HepG2 (cell line): ENCODE results near the gene ADAD2. TPM values are rescaled to one million over a fixed set of nuclear protein-coding genes. Genes with fewer than 3 reads are reported as not detected.

Experiments used
- CBX2 ChIP-seq, 2 experiments: fragments of 200-600 bp in 1 of 2; sonication (generic); formaldehyde crosslinking in 1 of 2; IDR thresholded peaks; 2 replicates each; pipeline versions ENCODE4 v1.7.0 to v1.8.1; 2018 to 2022; ENCODE audit warnings: low read depth in 2 of 2, low read length in 1 of 2, mild to moderate bottlenecking in 1 of 2, missing genetic modification reagents in 1 of 2
- CCAR2 ChIP-seq: fragments of 200-400 bp; formaldehyde crosslinking; optimal IDR thresholded peaks from 2 replicates; pipeline ENCODE3; 2018; ENCODE audit warnings: low read depth, mild to moderate bottlenecking, low read length, moderate library complexity
- EP300 ChIP-seq, 3 experiments: sonication (generic) in 1 of 3; formaldehyde crosslinking in 1 of 3; IDR thresholded peaks; 2 replicates each; pipeline versions ENCODE4 v1.5.1 to v1.6.1; 2011 to 2020; ENCODE audit warnings: low read depth in 2 of 3, low read length in 2 of 3, borderline replicate concordance in 1 of 3, improper control_type of control experiment in 1 of 3, mild to moderate bottlenecking in 1 of 3, missing genetic modification reagents in 1 of 3, moderate library complexity in 1 of 3
- FOXK1 ChIP-seq: sonication (generic); formaldehyde crosslinking; IDR thresholded peaks from 2 replicates; pipeline ENCODE4 v1.4.0; 2020; ENCODE audit warnings: low read depth, missing genetic modification reagents, borderline replicate concordance
- MTF1 ChIP-seq: sonication (generic); formaldehyde crosslinking; IDR thresholded peaks from 2 replicates; pipeline ENCODE4 v1.5.0; 2020; ENCODE audit warnings: missing genetic modification reagents
- RFX3 ChIP-seq: IDR thresholded peaks from 2 replicates; pipeline ENCODE4 v1.6.1; 2016; ENCODE audit warnings: missing biosample characterization, missing genetic modification reagents
- SKIL ChIP-seq: sonication (generic); formaldehyde crosslinking; IDR thresholded peaks from 2 replicates; pipeline ENCODE4 v1.8.0; 2022; ENCODE audit warnings: missing genetic modification reagents, mild to moderate bottlenecking, moderate library complexity, borderline replicate concordance
- THAP8 ChIP-seq: sonication (generic); formaldehyde crosslinking; IDR thresholded peaks from 2 replicates; pipeline ENCODE4 v1.5.1; 2020; ENCODE audit warnings: missing genetic modification reagents, mild to moderate bottlenecking, borderline replicate concordance
- TIGD3 ChIP-seq: sonication (generic); formaldehyde crosslinking; IDR thresholded peaks from 2 replicates; pipeline ENCODE4 v1.5.1; 2020; ENCODE audit warnings: mild to moderate bottlenecking, missing genetic modification reagents, borderline replicate concordance
- YEATS2 ChIP-seq: sonication (generic); formaldehyde crosslinking; IDR thresholded peaks from 2 replicates; pipeline ENCODE4 v1.4.0; 2020; ENCODE audit warnings: missing genetic modification reagents, borderline replicate concordance
- ZKSCAN1 ChIP-seq: fragments of 150-350 bp; IDR thresholded peaks from 2 replicates; pipeline ENCODE4 v1.6.1; 2014; ENCODE audit warnings: low read length
- ZNF280D ChIP-seq: sonication (generic); formaldehyde crosslinking; IDR thresholded peaks from 2 replicates; pipeline ENCODE4 v1.5.1; 2020; ENCODE audit warnings: mild to moderate bottlenecking, missing genetic modification reagents
- ZNF33A ChIP-seq: sonication (generic); formaldehyde crosslinking; IDR thresholded peaks from 2 replicates; pipeline ENCODE4 v1.5.1; 2020; ENCODE audit warnings: missing genetic modification reagents, mild to moderate bottlenecking, moderate library complexity, borderline replicate concordance
- ZNF34 ChIP-seq: sonication (generic); formaldehyde crosslinking; IDR thresholded peaks from 2 replicates; pipeline ENCODE4 v1.4.0; 2020; ENCODE audit warnings: mild to moderate bottlenecking, missing genetic modification reagents, borderline replicate concordance
- ZNF672 ChIP-seq: sonication (generic); formaldehyde crosslinking; IDR thresholded peaks from 2 replicates; pipeline ENCODE4 v1.8.1; 2022; ENCODE audit warnings: missing genetic modification reagents
- ZNF7 ChIP-seq: IDR thresholded peaks from 2 replicates; pipeline ENCODE4 v1.6.1; 2016; ENCODE audit warnings: missing biosample characterization, missing genetic modification reagents
- ZNF772 ChIP-seq: sonication (generic); formaldehyde crosslinking; IDR thresholded peaks from 2 replicates; pipeline ENCODE4 v1.5.0; 2020; ENCODE audit warnings: mild to moderate bottlenecking, missing genetic modification reagents
- polyA plus RNA-seq, 8 experiments: library from polyadenylated mRNA; depleted of rRNA in 3 of 8; stranded (reverse) in 7 of 8; unstranded in 1 of 8; fragments of >200 nt; fragmentation: Illumina TruSeq in 4 of 8; extraction: Trizol in 4 of 8; gene quantifications; 2 replicates each; pipeline versions ENCODE4 v1.2.1 to v1.2.3, GENCODE V29; 2011 to 2016; ENCODE audit warnings: low read depth in 4 of 8, missing spikeins in 1 of 8, mixed read lengths in 1 of 8; ENCODE audit not compliant: insufficient read depth in 1 of 8
- total RNA-seq, 5 experiments: library from RNA; depleted of rRNA; stranded (reverse); fragments of >200 nt; fragmentation: Illumina TruSeq; extraction: Trizol; gene quantifications; 2 replicates each; pipeline ENCODE4 v1.2.3, GENCODE V29; 2016; ENCODE audit warnings: low read depth in 1 of 5
- TF ChIP-seq, protein P1 (sequence below), 2 experiments: sonication (generic) in 1 of 2; formaldehyde crosslinking in 1 of 2; IDR thresholded peaks; 2 replicates each; pipeline versions ENCODE4 v1.4.0 to v1.6.1; 2018 to 2020; ENCODE audit warnings: missing genetic modification reagents in 2 of 2, borderline replicate concordance in 1 of 2, low read depth in 1 of 2, mild to moderate bottlenecking in 1 of 2, missing biosample characterization in 1 of 2

The ADAD2 gene
- total and polyA plus RNA-seq, 2 of the 13 experiments (the other 11 are each of a cell fraction or from before 2014, with no cell fraction given), result not detected

GRCh38 chr16:84144859-84145639 lies 45.9 kb upstream of the ADAD2 start, which contains the start of the genes DNAAF1 and HSDL1 (continued):
- TF ChIP-seq ZNF280D (no peak), EP300 (IDR thresholded peaks at IDR 0.05; ENCODE audit: low read depth in 2 of 2, low read length in 2 of 2) (peak in 1 of 2 experiments; percentile 11; a peak in 1 of 4 replicates), EP300 (CRISPR knock-in tag; IDR thresholded peaks at IDR 0.05; ENCODE audit: borderline replicate concordance) (no peak), ZKSCAN1 (no peak), CBX2 (IDR thresholded peaks at IDR 0.05; ENCODE audit: low read depth, low read length) (no peak), CBX2 (CRISPR knock-in tag; IDR thresholded peaks at IDR 0.05; ENCODE audit: low read depth) (no peak), RFX3 (CRISPR knock-in tag) (peak; percentile 96), CCAR2 (no peak), ZNF33A (no peak), ZNF672 (CRISPR knock-in tag) (no peak), ZNF34 (CRISPR knock-in tag) (no peak), ZNF7 (CRISPR knock-in tag) (no peak), TIGD3 (CRISPR knock-in tag) (no peak), ZNF772 (no peak), YEATS2 (CRISPR knock-in tag) (no peak), SKIL (CRISPR knock-in tag) (no peak), MTF1 (CRISPR knock-in tag) (no peak), THAP8 (CRISPR knock-in tag) (no peak), FOXK1 (CRISPR knock-in tag) (peak; percentile 74; the same call in 1 of the 2 replicates)
- TF ChIP-seq, protein P1, sequence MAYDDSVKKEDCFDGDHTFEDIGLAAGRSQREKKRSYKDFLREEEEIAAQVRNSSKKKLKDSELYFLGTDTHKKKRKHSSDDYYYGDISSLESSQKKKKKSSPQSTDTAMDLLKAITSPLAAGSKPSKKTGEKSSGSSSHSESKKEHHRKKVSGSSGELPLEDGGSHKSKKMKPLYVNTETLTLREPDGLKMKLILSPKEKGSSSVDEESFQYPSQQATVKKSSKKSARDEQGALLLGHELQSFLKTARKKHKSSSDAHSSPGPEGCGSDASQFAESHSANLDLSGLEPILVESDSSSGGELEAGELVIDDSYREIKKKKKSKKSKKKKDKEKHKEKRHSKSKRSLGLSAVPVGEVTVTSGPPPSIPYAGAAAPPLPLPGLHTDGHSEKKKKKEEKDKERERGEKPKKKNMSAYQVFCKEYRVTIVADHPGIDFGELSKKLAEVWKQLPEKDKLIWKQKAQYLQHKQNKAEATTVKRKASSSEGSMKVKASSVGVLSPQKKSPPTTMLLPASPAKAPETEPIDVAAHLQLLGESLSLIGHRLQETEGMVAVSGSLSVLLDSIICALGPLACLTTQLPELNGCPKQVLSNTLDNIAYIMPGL (CRISPR knock-in tag; IDR thresholded peaks at IDR 0.05; ENCODE audit: borderline replicate concordance in 1 of 2, low read depth in 1 of 2), result no peak
